RCC 7860 (cell line): ENCODE measurements around the gene C1orf21.
A peak's percentile ranks its signal among the peaks of the same experiment; 100 is the strongest.

Experiments used
- DNase-seq: peaks from one replicate; pipeline ENCODE4 v3.0.0-alpha.2; 2015; ENCODE audit warnings: low spot score
- FAIRE-seq: peaks from 2 replicates; lab custom pipeline; 2012; peaks lifted over from hg19 to GRCh38; lab: Jason Lieb, UNC

C1orf21 gene

DNA sequence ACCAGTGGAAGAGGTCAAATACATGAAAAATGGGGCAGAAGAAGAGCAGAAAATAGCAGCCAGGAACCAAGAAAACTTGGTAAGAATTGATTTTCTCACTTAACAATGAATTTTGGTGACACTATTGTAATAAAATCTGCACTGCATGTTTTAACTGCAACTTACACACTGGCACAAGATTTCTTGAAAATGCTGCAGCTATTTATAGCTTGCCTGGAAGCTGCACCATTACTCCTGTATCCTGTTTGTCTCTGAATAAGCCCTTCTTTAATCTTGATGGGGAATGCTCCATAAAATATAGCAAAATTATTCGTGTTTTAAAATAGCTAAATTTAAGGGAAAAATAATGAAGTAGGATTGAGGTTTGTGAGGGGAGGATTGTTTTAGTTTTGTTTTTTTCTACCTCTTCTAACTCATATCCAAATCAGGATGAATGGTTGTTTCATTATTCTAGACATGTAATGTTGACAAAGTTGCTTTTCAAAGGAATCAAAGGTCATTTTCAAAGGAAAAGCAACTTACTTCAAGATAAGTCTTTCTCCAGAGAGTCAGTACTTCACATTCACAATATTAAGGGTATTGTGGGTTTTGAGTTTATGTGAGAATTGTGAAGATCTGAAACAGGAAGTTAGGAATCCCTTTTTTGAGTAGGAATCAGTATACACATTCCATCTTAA lies 120.9 kb downstream of the C1orf21 start:
- FAIRE-seq (no peak), DNase-seq (no peak)

DNA sequence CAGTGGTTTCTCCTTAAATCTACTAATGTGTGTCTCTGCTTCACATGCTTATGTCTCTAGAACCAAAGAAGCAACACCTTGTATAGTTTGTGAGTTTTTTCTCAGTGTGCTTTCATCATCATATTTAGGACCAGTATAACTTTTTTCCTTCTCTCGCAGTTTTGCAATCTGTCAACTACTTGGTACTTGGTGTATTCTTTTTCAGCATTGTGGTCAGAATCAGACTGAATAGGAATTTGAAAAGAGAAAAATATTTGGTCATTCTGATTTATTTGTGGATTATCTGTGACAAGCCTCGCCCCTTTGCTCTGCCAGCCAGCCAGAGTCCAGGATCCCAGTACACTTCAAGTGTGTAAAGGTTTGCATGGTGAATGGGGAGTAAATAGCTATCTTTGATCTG lies 122.3 kb downstream of the C1orf21 start:
- no peak for FAIRE-seq
- DNase-seq, result no peak

DNA sequence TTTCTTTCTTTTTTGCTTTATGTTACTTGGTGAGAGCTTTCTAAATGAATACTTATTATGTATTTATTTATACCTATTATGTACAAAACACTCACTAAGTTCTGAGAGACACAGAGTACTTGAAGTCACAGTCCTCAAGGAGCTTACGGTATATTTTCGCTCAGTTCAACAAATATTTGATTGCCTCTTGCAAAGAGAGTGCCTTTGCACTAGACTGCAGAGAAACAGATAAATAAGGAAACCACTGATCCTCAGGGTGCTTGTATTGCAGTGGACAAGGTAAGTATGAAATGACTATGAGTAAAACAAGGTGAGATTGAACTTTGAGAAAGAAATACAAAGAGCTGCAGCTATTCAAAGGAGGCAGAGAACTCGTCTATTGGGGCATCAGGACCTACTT lies 123.3 kb downstream of the C1orf21 start:
- DNase-seq, result no peak
- no peak for FAIRE-seq

GRCh38 chr1:184512724-184513123 lies 125.9 kb downstream of the C1orf21 start:
- FAIRE-seq, result no peak

DNA sequence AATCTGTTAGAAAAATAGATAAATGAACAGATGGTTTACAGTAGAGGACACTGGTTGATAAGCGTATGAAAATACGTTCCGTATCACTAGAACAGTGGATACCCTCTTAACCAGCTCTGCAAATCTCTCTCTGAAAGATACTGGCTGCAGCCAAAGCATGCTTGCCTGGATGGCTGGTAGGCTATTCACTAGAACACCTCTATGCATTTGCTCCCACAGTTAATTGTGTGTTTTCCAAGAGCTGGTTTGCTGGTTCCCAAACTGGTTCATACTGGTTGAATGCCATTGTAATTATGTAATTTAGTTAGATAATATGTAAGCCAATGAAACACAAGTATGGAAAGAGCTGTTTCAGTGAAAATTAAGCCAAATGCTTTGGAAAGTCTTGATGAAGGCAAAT lies 126.6 kb downstream of the C1orf21 start:
- FAIRE-seq, result no peak
- no peak for DNase-seq

More at GRCh38 chr1:184512724-184513123, 125.9 kb downstream of the C1orf21 start:
- no peak for DNase-seq

- FAIRE-seq (peak; percentile 21), DNase-seq (peak; percentile 39)
Observed at GRCh38 chr1:184513966-184514365, 127.1 kb downstream of the C1orf21 start.

DNA sequence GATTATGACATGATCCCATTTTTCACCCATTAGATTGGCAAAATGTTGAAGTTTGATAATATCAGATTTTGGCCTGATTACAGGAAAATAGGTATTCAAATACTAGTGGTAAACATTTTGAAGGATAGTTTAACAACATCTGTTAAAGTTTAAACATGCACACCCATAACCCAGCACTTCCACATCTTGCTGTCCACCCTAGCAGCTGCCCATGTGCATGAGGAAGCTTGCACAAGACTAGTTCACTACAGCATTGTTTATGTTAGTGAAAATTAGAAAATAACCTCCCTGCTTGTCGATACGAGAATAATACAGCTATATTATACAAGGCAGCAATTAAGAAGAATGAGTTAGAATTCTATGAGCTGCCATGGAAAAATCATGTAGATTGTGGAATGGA lies 127.6 kb downstream of the C1orf21 start:
- FAIRE-seq (no peak), DNase-seq (no peak)

GRCh38 chr1:184517130-184517529 lies 130.3 kb downstream of the C1orf21 start:
- DNase-seq, result no peak
- FAIRE-seq, result no peak

GRCh38 chr1:184518736-184519357 lies 132.0 kb downstream of the C1orf21 start:
- no peak for DNase-seq
- FAIRE-seq, result no peak

DNA sequence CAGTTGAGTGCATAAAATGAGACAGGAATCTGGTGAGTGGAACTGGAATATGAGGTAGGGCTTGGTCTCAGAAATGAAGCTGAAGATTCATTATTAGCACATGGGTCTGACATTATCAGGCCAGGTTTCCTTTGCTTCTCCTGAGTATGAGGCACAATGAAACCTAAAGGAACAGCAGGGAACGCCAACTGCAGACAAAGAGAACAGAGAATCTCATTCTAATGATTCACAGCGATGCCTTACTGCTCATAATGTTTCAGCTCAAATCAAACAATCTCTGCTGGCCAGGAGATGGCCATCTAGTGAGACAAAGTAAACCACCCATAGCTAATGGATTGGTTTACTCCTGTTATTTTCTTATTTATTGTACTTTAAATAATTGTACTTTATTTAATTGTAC lies 133.5 kb downstream of the C1orf21 start:
- no peak for FAIRE-seq
- no peak for DNase-seq

- DNase-seq (no peak), FAIRE-seq (no peak)
Observed at GRCh38 chr1:184524248-184524647, 137.4 kb downstream of the C1orf21 start.

DNA sequence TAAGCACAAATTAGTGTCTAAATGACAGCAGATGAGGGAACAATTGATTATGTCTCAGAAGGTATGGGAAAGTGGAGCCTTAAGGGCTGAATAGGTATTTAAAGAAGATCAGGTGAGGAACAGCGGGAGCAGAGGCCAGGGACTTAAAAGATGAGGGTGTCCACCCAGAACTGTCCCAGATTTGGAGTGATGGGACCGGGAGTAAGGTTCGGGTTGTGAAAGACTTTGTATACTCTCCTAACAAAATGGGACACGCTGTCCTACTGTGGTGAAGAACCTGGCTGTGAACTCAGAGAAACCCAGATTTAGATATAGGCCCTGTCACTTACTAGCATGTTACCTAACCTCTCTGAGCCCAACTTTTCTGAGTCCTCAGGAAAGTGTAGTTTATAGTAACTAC lies 140.6 kb downstream of the C1orf21 start:
- FAIRE-seq, result no peak

DNA sequence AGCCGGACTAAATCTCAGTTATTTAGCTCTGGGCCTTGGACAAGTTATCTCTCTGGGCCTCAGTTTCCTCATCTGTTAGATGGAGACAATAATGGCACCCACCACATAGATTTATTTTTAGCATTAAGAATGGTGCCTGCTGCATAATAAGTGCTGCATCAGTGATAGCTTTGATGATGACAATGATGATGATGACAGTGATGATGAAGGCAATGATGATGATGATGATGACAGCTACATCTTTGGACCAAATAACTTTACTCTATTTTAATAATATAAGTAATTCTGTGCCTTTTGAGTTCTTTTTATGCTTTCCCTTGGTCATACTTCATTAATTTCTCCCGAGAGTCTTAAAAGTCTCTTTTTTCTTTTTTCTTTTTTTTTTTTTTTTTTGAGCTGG lies 143.4 kb downstream of the C1orf21 start:
- FAIRE-seq (no peak), DNase-seq (no peak)

More for the DNA sequence above, 140.6 kb downstream of the C1orf21 start:
- DNase-seq, result no peak

DNA sequence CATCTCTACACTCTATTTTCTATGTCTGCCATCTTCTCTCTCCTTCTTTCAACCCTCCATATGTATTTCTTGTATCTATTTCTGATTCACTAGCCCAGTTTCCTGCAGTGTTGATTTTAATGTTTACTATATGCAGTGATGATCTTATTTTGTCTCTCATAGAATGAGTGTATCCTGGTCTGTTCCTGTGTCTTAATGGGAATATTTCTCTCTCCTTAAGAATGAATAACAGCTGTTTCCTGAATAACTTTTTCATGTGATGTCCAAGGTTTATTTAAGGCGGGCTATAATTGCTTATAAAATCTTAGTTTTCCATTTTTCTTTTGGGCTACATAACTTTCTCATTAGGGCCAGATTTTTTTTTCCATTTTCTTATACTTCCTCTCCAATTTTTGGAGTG lies 144.5 kb downstream of the C1orf21 start:
- FAIRE-seq (no peak), DNase-seq (no peak)

DNA sequence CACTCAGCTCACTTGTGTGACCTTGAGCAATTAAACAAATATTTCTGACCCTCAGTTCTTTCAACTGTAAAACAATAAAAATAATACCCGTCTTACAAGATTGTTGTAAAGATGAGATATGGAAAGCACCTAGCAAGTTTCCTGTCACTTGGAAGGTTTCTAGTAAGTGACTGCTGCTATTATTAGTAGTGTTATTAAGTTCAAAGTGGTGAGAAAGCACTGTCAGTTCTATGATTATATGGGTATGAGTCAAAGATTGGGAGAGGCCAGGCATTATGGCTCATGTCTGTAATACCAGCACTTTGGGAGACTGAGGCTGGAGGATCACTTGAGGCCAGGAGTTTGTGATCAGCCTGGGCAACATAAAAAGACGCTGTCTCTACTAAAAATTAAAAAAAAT lies 145.4 kb downstream of the C1orf21 start:
- FAIRE-seq (no peak), DNase-seq (no peak)

GRCh38 chr1:184533049-184533448 lies 146.2 kb downstream of the C1orf21 start:
- FAIRE-seq (no peak), DNase-seq (no peak)

DNA sequence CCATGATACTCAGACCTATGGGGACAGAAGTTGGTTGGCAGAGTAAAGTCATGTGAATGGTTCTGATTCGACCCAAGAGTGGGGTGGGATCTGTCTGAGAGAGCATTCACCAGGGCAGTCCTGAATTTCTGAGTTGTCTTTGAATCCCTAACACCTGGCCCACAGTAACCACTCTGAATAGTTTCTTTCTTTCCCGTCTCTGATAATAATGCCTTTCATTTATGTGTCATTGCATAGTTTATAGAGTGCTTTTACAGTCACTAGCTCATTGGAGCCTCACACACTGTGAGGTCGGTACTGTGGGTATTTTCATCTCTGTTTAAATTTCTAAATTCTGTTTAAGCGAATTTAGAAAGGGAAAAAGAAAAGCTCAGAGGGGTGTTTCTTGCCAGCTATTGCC lies 147.1 kb downstream of the C1orf21 start:
- no peak for FAIRE-seq
- DNase-seq, result no peak

GRCh38 chr1:184534690-184535089 lies 147.9 kb downstream of the C1orf21 start:
- FAIRE-seq (no peak), DNase-seq (no peak)

DNA sequence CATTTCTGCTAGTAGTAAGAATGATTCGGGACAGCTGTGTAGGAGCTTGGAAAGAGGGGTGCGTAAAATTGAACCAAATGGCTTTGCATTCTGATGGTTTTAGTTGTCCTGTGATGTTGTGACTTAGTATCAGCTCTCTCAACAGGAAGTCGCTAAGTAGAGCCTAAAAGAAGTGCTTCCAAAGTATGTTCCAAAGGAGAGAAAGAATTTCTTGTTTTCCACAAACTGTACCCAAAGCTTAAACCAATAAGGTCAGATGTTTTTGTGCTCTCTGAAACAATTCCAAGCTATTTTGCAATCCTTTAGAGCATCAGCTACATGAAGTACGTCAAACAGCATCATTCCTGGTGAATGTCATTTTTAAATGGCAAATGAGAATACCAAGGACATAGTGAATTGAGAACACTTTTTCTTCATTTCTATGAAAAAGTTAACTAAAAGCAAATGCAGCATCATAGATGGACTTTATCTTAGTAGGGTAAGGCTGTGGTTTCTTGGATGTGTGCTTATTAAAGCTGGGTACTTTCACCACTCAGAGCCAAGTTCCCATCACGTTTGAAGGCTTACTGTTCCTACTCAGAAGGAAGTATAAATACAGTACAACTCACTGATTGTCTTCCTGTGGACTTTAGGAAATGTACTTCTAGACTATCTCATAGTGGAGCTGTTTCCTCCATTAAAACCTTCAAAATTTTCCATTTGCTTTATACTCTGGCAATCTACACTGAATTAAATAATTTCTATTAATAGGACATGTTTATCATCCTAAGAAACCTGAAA lies 148.6 kb downstream of the C1orf21 start:
- DNase-seq, result no peak
- FAIRE-seq, result no peak

GRCh38 chr1:184536246-184536985 lies 149.6 kb downstream of the C1orf21 start:
- DNase-seq, result no peak
- no peak for FAIRE-seq

DNA sequence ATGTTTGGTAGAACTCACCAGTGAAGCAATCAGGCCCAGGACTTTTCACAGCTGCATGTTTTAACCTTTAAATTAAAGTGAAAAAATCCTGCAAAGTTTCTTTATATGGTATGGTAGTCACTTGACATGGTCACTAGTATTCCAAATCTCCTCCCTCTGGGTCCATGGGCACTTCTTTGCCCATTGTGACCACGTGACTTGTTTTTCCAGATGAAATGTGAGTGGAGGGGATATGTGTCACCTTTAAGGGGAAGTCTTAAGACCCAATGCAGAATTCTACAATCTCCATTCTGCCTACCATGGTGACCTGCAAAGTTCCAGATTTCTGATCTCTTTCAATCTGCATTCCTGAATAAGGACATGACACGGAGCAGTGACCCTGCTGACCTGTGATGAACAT lies 152.8 kb downstream of the C1orf21 start:
- DNase-seq (no peak), FAIRE-seq (no peak)
